CD4-positive, alpha-beta T cell treated with Interleukin-6 at 100 ng/mL for 8 hours (primary cell): ENCODE results near the gene CAMK2N1.

ENCODE experiments used
- DNase-seq: peaks from one replicate; pipeline ENCODE4 v3.0.0-alpha.2; 2020; ENCODE audit warnings: mixed read lengths, low spot score

CAMK2N1 gene

GRCh38 chr1:20478057-20478635, 7.9 kb downstream of the CAMK2N1 start:
- DNase-seq = no peak

- DNase-seq = no peak
Measured at GRCh38 chr1:20477348-20478056, 8.5 kb downstream of the CAMK2N1 start.

- no peak for DNase-seq
Measured at GRCh38 chr1:20476265-20477038, 9.6 kb downstream of the CAMK2N1 start.

- DNase-seq = no peak
Measured at GRCh38 chr1:20474996-20475395, 11.0 kb downstream of the CAMK2N1 start.

- DNase-seq = no peak
Measured at GRCh38 chr1:20474333-20474975, 11.6 kb downstream of the CAMK2N1 start.

GRCh38 chr1:20473894-20474293, 12.1 kb downstream of the CAMK2N1 start:
- no peak for DNase-seq

- DNase-seq = no peak
Measured at GRCh38 chr1:20472860-20473711, 12.9 kb downstream of the CAMK2N1 start.

- DNase-seq = no peak
Measured at GRCh38 chr1:20472121-20472520, 13.9 kb downstream of the CAMK2N1 start.

- no peak for DNase-seq
Measured at GRCh38 chr1:20470194-20470593, 15.8 kb downstream of the CAMK2N1 start.

- no peak for DNase-seq
Measured at GRCh38 chr1:20469406-20470076, 16.5 kb downstream of the CAMK2N1 start.

GRCh38 chr1:20466273-20466672, 19.7 kb downstream of the CAMK2N1 start:
- no peak for DNase-seq

- no peak for DNase-seq
Measured at GRCh38 chr1:20465187-20465586, 20.8 kb downstream of the CAMK2N1 start.

GRCh38 chr1:20463502-20463901, 22.5 kb downstream of the CAMK2N1 start:
- no peak for DNase-seq

GRCh38 chr1:20462397-20462796, 23.6 kb downstream of the CAMK2N1 start:
- no peak for DNase-seq

GRCh38 chr1:20458717-20459116, 27.3 kb downstream of the CAMK2N1 start:
- DNase-seq = no peak

GRCh38 chr1:20454004-20454403, 32.0 kb downstream of the CAMK2N1 start:
- no peak for DNase-seq

- DNase-seq = no peak
Measured at GRCh38 chr1:20449735-20450311, 36.2 kb downstream of the CAMK2N1 start.

GRCh38 chr1:20448671-20449071, 37.3 kb downstream of the CAMK2N1 start:
- no peak for DNase-seq

- DNase-seq = no peak
Measured at GRCh38 chr1:20447794-20448193, 38.2 kb downstream of the CAMK2N1 start.

- DNase-seq = no peak
Measured at GRCh38 chr1:20446796-20447195, 39.2 kb downstream of the CAMK2N1 start.

- DNase-seq = no peak
Measured at GRCh38 chr1:20445956-20446355, 40.1 kb downstream of the CAMK2N1 start.
